Measurements from ENCODE around the gene GPR17. TPM values are rescaled to one million over a fixed set of nuclear protein-coding genes. Genes with fewer than 3 reads are reported as not detected.
A peak's percentile ranks its signal among the peaks of the same experiment; 100 is the strongest.

Gene GPR17
- total RNA-seq, 1 donor from 2014 or later, result 0.18 TPM

DNA sequence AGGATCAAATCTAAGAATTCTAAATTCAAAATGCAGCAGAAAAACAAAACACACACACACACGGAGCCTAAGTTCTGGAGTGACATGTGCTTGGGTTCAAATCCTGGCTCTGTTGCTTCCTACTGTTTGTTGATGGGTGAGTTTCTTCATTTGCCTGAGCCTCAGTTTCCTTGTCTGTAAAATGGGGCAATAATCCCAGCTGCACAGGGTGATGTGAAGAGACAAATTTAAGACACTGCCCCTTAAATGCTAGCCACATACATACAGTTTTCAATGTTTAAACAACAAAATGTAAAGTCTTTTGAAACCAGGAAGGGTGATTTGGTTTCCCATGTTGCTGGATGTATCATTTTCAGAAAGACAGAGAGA lies 943 bp upstream of the GPR17 start:
- no peak overlapping the region for H3K4me3 ChIP-seq (ENCODE audit: insufficient read depth, low read depth, low read length)
- no peak overlapping the region for H3K4me3 Mint-ChIP-seq (ENCODE audit: unreplicated experiment)
- H3K4me1 ChIP-seq (ENCODE audit: insufficient read depth, low read length), result peaks cover 17% of the 10 kb centered on the region
- no peaks in the 10 kb centered on the region for H3K79me2 ChIP-seq (ENCODE audit: insufficient read depth, low read length)
- no peak overlapping the region for H3K27ac ChIP-seq (ENCODE audit: low read depth, low read length)
- H2AFZ ChIP-seq (ENCODE audit: low read depth, low read length), result no peak overlapping the region
- H3K9ac ChIP-seq (ENCODE audit: low read length), result no peak overlapping the region
- no peaks in the 10 kb centered on the region for H3K9me3 ChIP-seq (ENCODE audit: insufficient read depth, low read depth, low read length)
- DNase-seq (ENCODE audit: low read depth) (no peak), FAIRE-seq (no peak)
- H3K36me3 ChIP-seq (ENCODE audit: insufficient read depth, low read length), result no peaks in the 10 kb centered on the region
- H4K20me1 ChIP-seq (ENCODE audit: insufficient read depth, low read length), result no peaks in the 10 kb centered on the region
- peaks cover 6% of the 10 kb centered on the region for H3K36me3 Mint-ChIP-seq (ENCODE audit: low read depth, unreplicated experiment)
- no peaks in the 10 kb centered on the region for H3K9me3 Mint-ChIP-seq (ENCODE audit: unreplicated experiment)
- TF ChIP-seq EZH2 (IDR thresholded peaks at IDR 0.05; ENCODE audit: insufficient read depth, low read length), result no peak
- TF ChIP-seq, protein P1, sequence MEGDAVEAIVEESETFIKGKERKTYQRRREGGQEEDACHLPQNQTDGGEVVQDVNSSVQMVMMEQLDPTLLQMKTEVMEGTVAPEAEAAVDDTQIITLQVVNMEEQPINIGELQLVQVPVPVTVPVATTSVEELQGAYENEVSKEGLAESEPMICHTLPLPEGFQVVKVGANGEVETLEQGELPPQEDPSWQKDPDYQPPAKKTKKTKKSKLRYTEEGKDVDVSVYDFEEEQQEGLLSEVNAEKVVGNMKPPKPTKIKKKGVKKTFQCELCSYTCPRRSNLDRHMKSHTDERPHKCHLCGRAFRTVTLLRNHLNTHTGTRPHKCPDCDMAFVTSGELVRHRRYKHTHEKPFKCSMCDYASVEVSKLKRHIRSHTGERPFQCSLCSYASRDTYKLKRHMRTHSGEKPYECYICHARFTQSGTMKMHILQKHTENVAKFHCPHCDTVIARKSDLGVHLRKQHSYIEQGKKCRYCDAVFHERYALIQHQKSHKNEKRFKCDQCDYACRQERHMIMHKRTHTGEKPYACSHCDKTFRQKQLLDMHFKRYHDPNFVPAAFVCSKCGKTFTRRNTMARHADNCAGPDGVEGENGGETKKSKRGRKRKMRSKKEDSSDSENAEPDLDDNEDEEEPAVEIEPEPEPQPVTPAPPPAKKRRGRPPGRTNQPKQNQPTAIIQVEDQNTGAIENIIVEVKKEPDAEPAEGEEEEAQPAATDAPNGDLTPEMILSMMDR (IDR thresholded peaks at IDR 0.05; ENCODE audit: insufficient read depth, low read depth, low read length), result no peak
- no peaks in the 10 kb centered on the region for H3K27me3 ChIP-seq (ENCODE audit: insufficient read depth, low read length)
- peaks cover 24% of the 10 kb centered on the region for H3K4me1 Mint-ChIP-seq (ENCODE audit: low read depth, unreplicated experiment)
- no peaks in the 10 kb centered on the region for H3K27me3 Mint-ChIP-seq (ENCODE audit: low read depth, unreplicated experiment)
- no peak overlapping the region for H3K27ac Mint-ChIP-seq (ENCODE audit: unreplicated experiment)
- no peak overlapping the region for H3K4me2 ChIP-seq (ENCODE audit: low read length)

DNA sequence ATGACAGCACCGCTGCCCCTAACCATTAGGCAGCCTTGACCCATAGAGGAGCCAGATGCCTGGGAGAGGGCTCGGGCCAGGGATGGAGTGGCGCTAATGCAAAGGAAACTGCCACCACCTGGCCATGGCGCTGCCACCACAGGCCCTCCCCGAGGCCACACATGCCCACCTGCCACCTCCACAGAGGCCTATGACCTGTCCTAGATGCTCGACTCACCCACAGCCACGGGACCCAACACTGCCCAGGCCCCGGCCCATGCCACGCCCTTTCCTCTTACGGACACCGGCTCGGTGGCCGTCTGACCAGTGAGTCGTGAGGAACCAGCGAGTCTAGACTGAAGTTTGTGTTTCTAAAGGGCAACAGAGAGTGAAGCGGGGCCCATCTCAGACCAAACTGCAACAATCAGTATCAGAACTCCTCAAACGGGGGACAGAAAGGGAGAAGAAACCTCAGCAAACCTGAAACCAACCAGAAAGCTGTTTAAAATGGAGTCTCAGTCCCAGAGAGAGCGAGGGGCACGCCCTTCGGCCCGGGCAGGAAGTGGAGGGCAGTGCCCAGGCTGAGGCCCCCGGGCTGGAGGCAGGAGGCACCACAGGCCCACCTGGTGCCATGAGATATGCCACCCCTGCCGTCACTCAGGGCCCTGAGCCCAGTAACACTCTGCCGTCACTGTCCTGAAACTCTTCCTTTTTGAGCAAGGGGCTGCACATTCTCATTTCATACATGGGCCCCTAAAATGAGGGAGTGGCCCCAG lies 711 bp downstream of the GPR17 start:
- Histone ChIP-seq H2AFZ (ENCODE audit: low read depth, low read length) (peak overlapping the region; percentile 54), H3K9ac (ENCODE audit: low read length) (peak overlapping the region; percentile 4), H3K9me3 (ENCODE audit: insufficient read depth, low read depth, low read length) (no peaks in the 10 kb centered on the region), H3K36me3 (ENCODE audit: insufficient read depth, low read length) (no peaks in the 10 kb centered on the region), H4K20me1 (ENCODE audit: insufficient read depth, low read length) (no peaks in the 10 kb centered on the region), H3K4me2 (ENCODE audit: low read length) (peak overlapping the region; percentile 51), H3K27me3 (ENCODE audit: insufficient read depth, low read length) (no peaks in the 10 kb centered on the region), H3K4me3 (ENCODE audit: insufficient read depth, low read depth, low read length) (no peak overlapping the region), H3K4me1 (ENCODE audit: insufficient read depth, low read length) (peaks cover 17% of the 10 kb centered on the region), H3K79me2 (ENCODE audit: insufficient read depth, low read length) (no peaks in the 10 kb centered on the region), H3K27ac (ENCODE audit: low read depth, low read length) (no peak overlapping the region)
- DNase-seq (ENCODE audit: low read depth) (no peak), FAIRE-seq (no peak)
- TF ChIP-seq, protein P1 (IDR thresholded peaks at IDR 0.05; ENCODE audit: insufficient read depth, low read depth, low read length), result no peak
- no peak for TF ChIP-seq EZH2 (IDR thresholded peaks at IDR 0.05; ENCODE audit: insufficient read depth, low read length)
- Mint-ChIP-seq H3K27me3 (ENCODE audit: low read depth, unreplicated experiment) (no peaks in the 10 kb centered on the region), H3K36me3 (ENCODE audit: low read depth, unreplicated experiment) (peaks cover 8% of the 10 kb centered on the region), H3K4me3 (ENCODE audit: unreplicated experiment) (no peak overlapping the region), H3K4me1 (ENCODE audit: low read depth, unreplicated experiment) (peaks cover 24% of the 10 kb centered on the region), H3K9me3 (ENCODE audit: unreplicated experiment) (no peaks in the 10 kb centered on the region), H3K27ac (ENCODE audit: unreplicated experiment) (peak overlapping the region; percentile 84)

All from astrocyte (in vitro differentiated cells and primary cell).